Prostate gland (tissue), 2 donors: ENCODE measurements around the gene KCNJ1. TPM values are rescaled to one million over a fixed set of nuclear protein-coding genes. Genes with fewer than 3 reads are reported as not detected.

Experiments
- DNase-seq: peaks from one replicate; pipeline ENCODE4 v3.0.0-alpha.2; 2019; ENCODE audit warnings: low spot score
- H3K27ac ChIP-seq, 2 donors: fragments of 200-600 bp; sonication (generic); 2 replicates each; pipeline ENCODE4 v1.5.1; 2017 to 2019
- H3K27me3 ChIP-seq: fragments of 200-600 bp; sonication (generic); replicated peaks from 2 replicates; pipeline ENCODE4 v1.5.1; 2019; ENCODE audit not compliant: insufficient read depth
- H3K36me3 ChIP-seq, 2 donors: fragments of 200-600 bp; sonication (generic); 1 replicate in 1 of 2; 2 replicates in 1 of 2; pipeline versions ENCODE4 v1.5.1 to v1.8.1; 2017 to 2019
- H3K4me1 ChIP-seq: fragments of 200-600 bp; sonication (generic); replicated peaks from 2 replicates; pipeline ENCODE4 v1.5.1; 2019
- H3K4me3 ChIP-seq, 2 donors: fragments of 200-600 bp; sonication (generic); 2 replicates each; pipeline ENCODE4 v1.5.1; 2017 to 2019
- H3K9me3 ChIP-seq: fragments of 200-600 bp; sonication (generic); 2 replicates; pipeline ENCODE4 v1.5.1; 2017
- POLR2A ChIP-seq: fragments of 450-650 bp; IDR thresholded peaks from one replicate; pipeline ENCODE4 v1.6.1; 2016; ENCODE audit warnings: antibody characterized with exemption, mild to moderate bottlenecking
- POLR2AphosphoS5 ChIP-seq: sonication (generic); formaldehyde crosslinking; IDR thresholded peaks from one replicate; pipeline ENCODE4 v1.6.1; 2017; ENCODE audit warnings: antibody characterized with exemption
- WGBS: methylation state at CpG from one replicate; pipeline ENCODE4 v1.1.5; 2018; 5-methylcytosine and 5-hydroxymethylcytosine counted together
- intact Hi-C: fragments of 100-400 bp; cut with DNase I; formaldehyde crosslinking; loops from one replicate; pipeline ENCODE4 v1.14.2; 2022
- total RNA-seq, 2 donors: library from RNA; depleted of rRNA; stranded (reverse); fragments of >200 nt; gene quantifications; one replicate each; pipeline ENCODE4 v1.1.0, GENCODE V29; 2016
- TF ChIP-seq, protein P1 (sequence below), 4 experiments: fragments of 200-600 bp in 2 of 4; fragments of 450-650 bp in 2 of 4; sonication (generic) in 2 of 4; IDR thresholded peaks; 1 replicate in 3 of 4; 2 replicates in 1 of 4; pipeline ENCODE4 v1.5.1; 2016 to 2019; ENCODE audit warnings: antibody characterized with exemption in 4 of 4, mild to moderate bottlenecking in 2 of 4, moderate library complexity in 2 of 4

The KCNJ1 gene
- total RNA-seq, 2 donors from 2014 or later, result not detected

- H3K4me1 ChIP-seq, result no peaks in the 10 kb centered on the region
- H3K36me3 ChIP-seq, result no peaks in the 10 kb centered on the region
- 81% methylated on average over 4 of the region's 4 CpGs for WGBS
- H3K27me3 ChIP-seq, result no peaks in the 10 kb centered on the region
- intact Hi-C loops, result no loop called here
- H3K27ac ChIP-seq, result no peak overlapping the region
- H3K4me3 ChIP-seq, result no peak overlapping the region
- no peak for DNase-seq
- H3K9me3 ChIP-seq, result no peaks in the 10 kb centered on the region
- TF ChIP-seq POLR2A (no peak), POLR2AphosphoS5 (no peak)
- TF ChIP-seq, protein P1, sequence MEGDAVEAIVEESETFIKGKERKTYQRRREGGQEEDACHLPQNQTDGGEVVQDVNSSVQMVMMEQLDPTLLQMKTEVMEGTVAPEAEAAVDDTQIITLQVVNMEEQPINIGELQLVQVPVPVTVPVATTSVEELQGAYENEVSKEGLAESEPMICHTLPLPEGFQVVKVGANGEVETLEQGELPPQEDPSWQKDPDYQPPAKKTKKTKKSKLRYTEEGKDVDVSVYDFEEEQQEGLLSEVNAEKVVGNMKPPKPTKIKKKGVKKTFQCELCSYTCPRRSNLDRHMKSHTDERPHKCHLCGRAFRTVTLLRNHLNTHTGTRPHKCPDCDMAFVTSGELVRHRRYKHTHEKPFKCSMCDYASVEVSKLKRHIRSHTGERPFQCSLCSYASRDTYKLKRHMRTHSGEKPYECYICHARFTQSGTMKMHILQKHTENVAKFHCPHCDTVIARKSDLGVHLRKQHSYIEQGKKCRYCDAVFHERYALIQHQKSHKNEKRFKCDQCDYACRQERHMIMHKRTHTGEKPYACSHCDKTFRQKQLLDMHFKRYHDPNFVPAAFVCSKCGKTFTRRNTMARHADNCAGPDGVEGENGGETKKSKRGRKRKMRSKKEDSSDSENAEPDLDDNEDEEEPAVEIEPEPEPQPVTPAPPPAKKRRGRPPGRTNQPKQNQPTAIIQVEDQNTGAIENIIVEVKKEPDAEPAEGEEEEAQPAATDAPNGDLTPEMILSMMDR (IDR thresholded peaks at IDR 0.05), result no peak
Observed at GRCh38 chr11:128846985-128847384, 20.1 kb downstream of the KCNJ1 start.

GRCh38 chr11:128845334-128845780, 21.7 kb downstream of the KCNJ1 start:
- Histone ChIP-seq H3K27me3 (no peaks in the 10 kb centered on the region), H3K4me1 (no peaks in the 10 kb centered on the region), H3K4me3 (no peak overlapping the region), H3K9me3 (no peaks in the 10 kb centered on the region), H3K36me3 (no peaks in the 10 kb centered on the region), H3K27ac (no peak overlapping the region)
- WGBS, result 79% methylated on average over 2 of the region's 2 CpGs
- DNase-seq, result no peak
- TF ChIP-seq, protein P1 (IDR thresholded peaks at IDR 0.05), result no peak
- TF ChIP-seq POLR2AphosphoS5 (no peak), POLR2A (no peak)
- intact Hi-C loops, result no loop called here

- Histone ChIP-seq H3K27me3 (no peaks in the 10 kb centered on the region), H3K9me3 (no peaks in the 10 kb centered on the region), H3K4me1 (no peaks in the 10 kb centered on the region), H3K4me3 (no peak overlapping the region), H3K36me3 (no peaks in the 10 kb centered on the region), H3K27ac (no peak overlapping the region)
- intact Hi-C loops, result no loop called here
- TF ChIP-seq, protein P1 (IDR thresholded peaks at IDR 0.05), result no peak
- no peak for TF ChIP-seq POLR2A
- DNase-seq, result no peak
- WGBS, result 32% methylated on average over 2 of the region's 2 CpGs
Observed at GRCh38 chr11:128843198-128843785, 23.8 kb downstream of the KCNJ1 start.

DNA sequence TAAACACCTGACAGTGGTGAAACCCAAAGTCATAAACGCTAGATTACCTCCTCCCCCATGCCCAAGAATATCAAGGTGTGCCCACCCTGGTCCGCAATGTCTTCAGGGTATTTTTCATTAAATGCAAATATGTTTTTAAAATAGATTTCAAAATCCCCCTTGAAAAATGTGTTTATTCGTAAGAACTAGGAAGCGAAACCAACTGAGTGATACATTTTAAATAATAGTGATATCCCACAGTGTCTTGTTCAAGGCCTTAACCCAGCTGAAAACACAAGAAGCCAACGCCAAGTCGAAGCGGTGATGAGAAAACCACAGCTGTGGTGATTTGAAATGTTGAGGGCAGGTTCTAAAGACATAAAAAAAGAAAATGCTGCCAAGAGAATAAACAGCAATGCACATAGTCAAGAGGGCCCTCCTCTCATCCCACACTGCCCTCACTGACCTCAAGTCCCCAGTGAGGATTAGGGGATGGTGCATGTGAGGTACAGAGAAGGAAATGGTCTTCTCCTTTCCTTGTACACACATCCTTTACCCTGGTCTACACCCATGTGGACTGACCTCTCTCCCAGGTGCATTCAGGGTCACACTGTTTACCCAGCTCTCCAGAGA, 25.5 kb downstream of the KCNJ1 start:
- Histone ChIP-seq H3K9me3 (no peaks in the 10 kb centered on the region), H3K27ac (no peak overlapping the region), H3K27me3 (no peaks in the 10 kb centered on the region), H3K36me3 (no peaks in the 10 kb centered on the region), H3K4me3 (no peak overlapping the region), H3K4me1 (no peaks in the 10 kb centered on the region)
- 91% methylated on average over 7 of the region's 7 CpGs for WGBS
- intact Hi-C loops, result no loop called here
- no peak for DNase-seq
- TF ChIP-seq, protein P1 (IDR thresholded peaks at IDR 0.05), result no peak
- TF ChIP-seq POLR2A, result no peak
- TF ChIP-seq POLR2AphosphoS5, result no peak

DNA sequence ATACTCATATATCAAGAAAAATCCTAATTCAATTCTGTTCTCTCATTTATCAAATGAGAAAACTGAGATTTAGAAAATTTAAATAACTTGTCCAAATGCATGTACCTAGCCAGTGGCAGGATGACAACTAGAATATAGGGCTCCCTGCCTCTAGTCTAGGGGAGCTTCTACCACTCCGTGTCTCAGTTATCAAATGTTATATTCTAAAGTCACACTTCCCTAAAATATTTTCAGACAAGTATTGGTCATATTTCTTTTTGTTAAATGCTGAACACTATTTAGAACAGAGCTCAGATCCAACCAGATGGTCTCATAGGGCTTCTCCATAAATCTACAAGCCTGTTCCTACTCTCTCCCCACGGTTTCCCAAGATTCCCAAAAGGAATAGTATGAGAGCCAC, 26.3 kb downstream of the KCNJ1 start:
- Histone ChIP-seq H3K27me3 (no peaks in the 10 kb centered on the region), H3K4me3 (no peak overlapping the region), H3K27ac (no peak overlapping the region), H3K9me3 (no peaks in the 10 kb centered on the region), H3K4me1 (no peaks in the 10 kb centered on the region), H3K36me3 (no peaks in the 10 kb centered on the region)
- no peak for DNase-seq
- 72% methylated on average over 2 of the region's 2 CpGs for WGBS
- intact Hi-C loops, result no loop called here
- no peak for TF ChIP-seq POLR2AphosphoS5
- TF ChIP-seq, protein P1 (IDR thresholded peaks at IDR 0.05), result no peak
- no peak for TF ChIP-seq POLR2A
